Sigmoid colon (tissue), 3 donors: ENCODE data around the gene FAM227B.

Experiments used
- POLR2A ChIP-seq, 2 donors: fragments of 450-650 bp; IDR thresholded peaks; one replicate each; pipeline ENCODE4 v1.6.1; 2016; ENCODE audit warnings: antibody characterized with exemption in 2 of 2, mild to moderate bottlenecking in 2 of 2, moderate library complexity in 2 of 2
- TF ChIP-seq, protein P1 (sequence below), 4 experiments: fragments of 450-650 bp in 3 of 4; fragments of 200-600 bp in 1 of 4; IDR thresholded peaks; one replicate each; pipeline ENCODE4 v1.5.1; 2016 to 2019; ENCODE audit warnings: antibody characterized with exemption in 4 of 4, mild to moderate bottlenecking in 3 of 4, moderate library complexity in 2 of 4

GRCh38 chr15:49421991-49422390 lies 198.6 kb downstream of the FAM227B start:
- TF ChIP-seq, protein P1, sequence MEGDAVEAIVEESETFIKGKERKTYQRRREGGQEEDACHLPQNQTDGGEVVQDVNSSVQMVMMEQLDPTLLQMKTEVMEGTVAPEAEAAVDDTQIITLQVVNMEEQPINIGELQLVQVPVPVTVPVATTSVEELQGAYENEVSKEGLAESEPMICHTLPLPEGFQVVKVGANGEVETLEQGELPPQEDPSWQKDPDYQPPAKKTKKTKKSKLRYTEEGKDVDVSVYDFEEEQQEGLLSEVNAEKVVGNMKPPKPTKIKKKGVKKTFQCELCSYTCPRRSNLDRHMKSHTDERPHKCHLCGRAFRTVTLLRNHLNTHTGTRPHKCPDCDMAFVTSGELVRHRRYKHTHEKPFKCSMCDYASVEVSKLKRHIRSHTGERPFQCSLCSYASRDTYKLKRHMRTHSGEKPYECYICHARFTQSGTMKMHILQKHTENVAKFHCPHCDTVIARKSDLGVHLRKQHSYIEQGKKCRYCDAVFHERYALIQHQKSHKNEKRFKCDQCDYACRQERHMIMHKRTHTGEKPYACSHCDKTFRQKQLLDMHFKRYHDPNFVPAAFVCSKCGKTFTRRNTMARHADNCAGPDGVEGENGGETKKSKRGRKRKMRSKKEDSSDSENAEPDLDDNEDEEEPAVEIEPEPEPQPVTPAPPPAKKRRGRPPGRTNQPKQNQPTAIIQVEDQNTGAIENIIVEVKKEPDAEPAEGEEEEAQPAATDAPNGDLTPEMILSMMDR (IDR thresholded peaks at IDR 0.05), result peak; percentile 91 to 96 (median 94)
- TF ChIP-seq POLR2A (IDR thresholded peaks at IDR 0.05), result no peak
